GM12864 (cell line): ENCODE measurements around the gene ADGRG7.
"Not testable (repeated sequence)": the region's sequence is repeated elsewhere in the genome, so short reads cannot be mapped to it uniquely, and the experiment has no call there.

Experiments used
- DNase-seq: peaks from one replicate; pipeline ENCODE4 v3.0.0-alpha.2; 2011; ENCODE audit warnings: low read depth
- H3K4me3 ChIP-seq: 2 replicates; pipeline ENCODE4 v1.5.1; 2011; ENCODE audit warnings: mild to moderate bottlenecking, low read depth, low read length, control low read depth
- CTCF ChIP-seq: IDR thresholded peaks from 2 replicates; pipeline ENCODE4 v1.5.1; 2011; ENCODE audit warnings: low read depth, mild to moderate bottlenecking, moderate library complexity, low read length, control low read depth, inconsistent platforms; ENCODE audit errors: missing control alignments

The ADGRG7 gene

GRCh38 chr3:100570811-100571210, 38.6 kb upstream of the ADGRG7 start:
- TF ChIP-seq CTCF: no peak
- H3K4me3 ChIP-seq: no peak overlapping the region
- DNase-seq: no peak

GRCh38 chr3:100574536-100574935, 34.9 kb upstream of the ADGRG7 start:
- H3K4me3 ChIP-seq: no peak overlapping the region
- DNase-seq: no peak
- no peak for TF ChIP-seq CTCF

GRCh38 chr3:100575704-100576103, 33.7 kb upstream of the ADGRG7 start:
- no peak for DNase-seq
- no peak overlapping the region for H3K4me3 ChIP-seq
- no peak for TF ChIP-seq CTCF

- TF ChIP-seq CTCF: no peak
- no peak for DNase-seq
- H3K4me3 ChIP-seq: no peak overlapping the region
These were observed 31.9 kb upstream of the ADGRG7 start for GRCh38 chr3:100577382-100578008.

GRCh38 chr3:100578646-100579045, 30.8 kb upstream of the ADGRG7 start:
- no peak for TF ChIP-seq CTCF
- H3K4me3 ChIP-seq: no peak overlapping the region
- DNase-seq: no peak

GRCh38 chr3:100580147-100580546, 29.3 kb upstream of the ADGRG7 start:
- TF ChIP-seq CTCF: no peak
- no peak for DNase-seq

GRCh38 chr3:100581650-100582049, 27.8 kb upstream of the ADGRG7 start:
- TF ChIP-seq CTCF: no peak
- no peak for DNase-seq
- H3K4me3 ChIP-seq: no peak overlapping the region

More at GRCh38 chr3:100580147-100580546, 29.3 kb upstream of the ADGRG7 start:
- no peak overlapping the region for H3K4me3 ChIP-seq

GRCh38 chr3:100582157-100582556, 27.2 kb upstream of the ADGRG7 start:
- not testable (repeated sequence) for DNase-seq, H3K4me3 ChIP-seq
